Hepatocyte (in vitro differentiated cells): ENCODE results near the gene ANKRD35. TPM values are rescaled to one million over a fixed set of nuclear protein-coding genes. Genes with fewer than 3 reads are reported as not detected.

Experiments
- DNase-seq: peaks from one replicate; pipeline ENCODE4 v3.0.0-alpha.2; 2016; ENCODE audit warnings: low spot score
- H2AFZ ChIP-seq: fragments of 200-600 bp; sonication (generic); 2 replicates; pipeline ENCODE4 v1.6.0; 2016; ENCODE audit warnings: antibody characterized with exemption, mild to moderate bottlenecking
- H3K27ac ChIP-seq: fragments of 200-600 bp; sonication (generic); 2 replicates; pipeline ENCODE4 v1.5.1; 2016; ENCODE audit warnings: mild to moderate bottlenecking
- H3K27me3 ChIP-seq: fragments of 200-600 bp; sonication (generic); 2 replicates; pipeline ENCODE4 v1.6.1; 2016
- H3K36me3 ChIP-seq: fragments of 200-600 bp; sonication (generic); replicated peaks from 2 replicates; pipeline ENCODE4 v1.5.1; 2016; ENCODE audit warnings: low read depth; ENCODE audit not compliant: insufficient read depth
- H3K4me1 ChIP-seq: fragments of 200-600 bp; sonication (generic); 2 replicates; pipeline ENCODE4 v1.5.1; 2016; ENCODE audit warnings: mild to moderate bottlenecking, moderate library complexity; ENCODE audit not compliant: insufficient read depth
- H3K4me2 ChIP-seq: fragments of 200-600 bp; sonication (generic); 2 replicates; pipeline ENCODE4 v1.6.0; 2016
- H3K4me3 ChIP-seq: fragments of 200-600 bp; sonication (generic); 2 replicates; pipeline ENCODE4 v1.5.1; 2016; ENCODE audit warnings: mild to moderate bottlenecking
- H3K79me2 ChIP-seq: fragments of 200-600 bp; sonication (generic); 2 replicates; pipeline ENCODE4 v1.6.0; 2017; ENCODE audit warnings: mild to moderate bottlenecking
- H3K9me2 ChIP-seq: fragments of 200-600 bp; sonication (generic); replicated peaks from 2 replicates; pipeline ENCODE4 v1.6.0; 2017; ENCODE audit warnings: mild to moderate bottlenecking; ENCODE audit not compliant: insufficient read depth
- H3K9me3 ChIP-seq: fragments of 200-600 bp; sonication (generic); 2 replicates; pipeline ENCODE4 v1.5.1; 2016; ENCODE audit warnings: low read depth, mild to moderate bottlenecking
- H4K20me1 ChIP-seq: fragments of 200-600 bp; sonication (generic); 2 replicates; pipeline ENCODE4 v1.6.0; 2016; ENCODE audit warnings: mild to moderate bottlenecking; ENCODE audit not compliant: insufficient read depth, poor library complexity, severe bottlenecking
- CTCF ChIP-seq: fragments of 200-600 bp; sonication (generic); IDR thresholded peaks from 2 replicates; pipeline ENCODE4 v1.5.1; 2016; ENCODE audit warnings: antibody characterized with exemption, mild to moderate bottlenecking; ENCODE audit not compliant: poor library complexity
- EZH2 ChIP-seq: fragments of 200-600 bp; sonication (generic); IDR thresholded peaks from 2 replicates; pipeline ENCODE4 v1.6.1; 2016; ENCODE audit warnings: antibody characterized with exemption, mild to moderate bottlenecking, borderline replicate concordance
- EZH2phosphoT487 ChIP-seq: fragments of 200-600 bp; sonication (generic); IDR thresholded peaks from one replicate; pipeline ENCODE4 v1.6.1; 2018; ENCODE audit warnings: antibody characterized with exemption, mild to moderate bottlenecking, low read depth, moderate library complexity; ENCODE audit not compliant: unreplicated experiment, severe bottlenecking
- WGBS: methylation state at CpG from one replicate; pipeline ENCODE4 v1.1.6; 2016; ENCODE audit warnings: low lambda C conversion rate; ENCODE audit errors: missing lambda C conversion rate; 5-methylcytosine and 5-hydroxymethylcytosine counted together
- polyA plus RNA-seq: library from polyadenylated mRNA; unstranded; fragments of >200 nt; fragmentation: Nextera tagmentation; extraction: Ambion mirVana; gene quantifications from 2 replicates; pipeline ENCODE4 v1.2.1, GENCODE V29; 2016
- total RNA-seq: library from RNA; depleted of rRNA; stranded (reverse); fragments of >200 nt; gene quantifications from 2 replicates; pipeline ENCODE4 v1.2.3, GENCODE V29; 2014

The ANKRD35 gene
- total and polyA plus RNA-seq, 2 experiments from 2014 or later: 0.43 to 2.2 TPM

- no peaks in the 10 kb centered on the region for H3K36me3 ChIP-seq
- WGBS: 76% methylated on average over 5 of the region's 5 CpGs
These were observed 31.1 kb upstream of the ANKRD35 start for GRCh38 chr1:145916745-145917144.

GRCh38 chr1:145912128-145912641 is 26.5 kb upstream of the ANKRD35 start:
- no peaks in the 10 kb centered on the region for H3K9me2 ChIP-seq
- no peak for DNase-seq
- H3K36me3 ChIP-seq: no peaks in the 10 kb centered on the region

More at GRCh38 chr1:145916745-145917144, 31.1 kb upstream of the ANKRD35 start:
- Histone ChIP-seq H4K20me1 (no peaks in the 10 kb centered on the region), H3K4me2 (peak overlapping the region; percentile 97), H3K79me2 (peaks cover 19% of the 10 kb centered on the region), H3K4me1 (peaks cover 20% of the 10 kb centered on the region), H3K9me3 (no peaks in the 10 kb centered on the region), H3K27ac (no peak overlapping the region), H3K9me2 (no peaks in the 10 kb centered on the region), H3K4me3 (no peak overlapping the region), H3K27me3 (no peaks in the 10 kb centered on the region), H2AFZ (no peak overlapping the region)
- no peak for DNase-seq
- TF ChIP-seq EZH2 (no peak), CTCF (no peak), EZH2phosphoT487 (no peak)

GRCh38 chr1:145908653-145909052 is 23.0 kb upstream of the ANKRD35 start:
- H3K9me3 ChIP-seq: no peaks in the 10 kb centered on the region
- H3K27ac ChIP-seq: no peak overlapping the region
- H3K4me1 ChIP-seq: no peaks in the 10 kb centered on the region
- WGBS: 88% methylated on average over 1 of the region's 1 CpG
- no peak overlapping the region for H2AFZ ChIP-seq
- no peaks in the 10 kb centered on the region for H3K27me3 ChIP-seq
- TF ChIP-seq CTCF: no peak
- TF ChIP-seq EZH2: no peak
- no peak for TF ChIP-seq EZH2phosphoT487
- H3K9me2 ChIP-seq: no peaks in the 10 kb centered on the region
- H4K20me1 ChIP-seq: no peaks in the 10 kb centered on the region
- DNase-seq: no peak
- no peak overlapping the region for H3K4me2 ChIP-seq
- H3K36me3 ChIP-seq: no peaks in the 10 kb centered on the region
- no peak overlapping the region for H3K4me3 ChIP-seq
- H3K79me2 ChIP-seq: no peaks in the 10 kb centered on the region

More at GRCh38 chr1:145912128-145912641, 26.5 kb upstream of the ANKRD35 start:
- Histone ChIP-seq H3K27me3 (no peaks in the 10 kb centered on the region), H4K20me1 (no peaks in the 10 kb centered on the region), H2AFZ (no peak overlapping the region), H3K79me2 (peaks cover 10% of the 10 kb centered on the region), H3K4me2 (no peak overlapping the region), H3K4me1 (peaks cover under 1% of the 10 kb centered on the region), H3K9me3 (no peaks in the 10 kb centered on the region), H3K4me3 (no peak overlapping the region), H3K27ac (no peak overlapping the region)
- TF ChIP-seq EZH2 (no peak), EZH2phosphoT487 (no peak), CTCF (no peak)
- WGBS: 93% methylated on average over 11 of the region's 11 CpGs
